Dendritic cell treated with granulocyte-macrophage colony-stimulating factor and Interleukin-4, amounts not matched to agents 40 ng/mL and 50 ng/mL, for 4 days (primary cell): ENCODE measurements around the gene NXPE2.
"Not testable (repeated sequence)": the region's sequence is repeated elsewhere in the genome, so short reads cannot be mapped to it uniquely, and the experiment has no call there.

ENCODE experiments used
- H3K27ac Mint-ChIP-seq: one replicate; pipeline ENCODE4 v1.8.0; 2022; ENCODE audit warnings: mild to moderate bottlenecking, mixed read lengths
- H3K27me3 Mint-ChIP-seq: one replicate; pipeline ENCODE4 v1.8.0; 2022; ENCODE audit warnings: mild to moderate bottlenecking, mixed read lengths
- H3K36me3 Mint-ChIP-seq: one replicate; pipeline ENCODE4 v1.8.0; 2022; ENCODE audit warnings: low read depth, mixed read lengths
- H3K4me1 Mint-ChIP-seq: one replicate; pipeline ENCODE4 v1.8.0; 2022; ENCODE audit warnings: low read depth, mixed read lengths
- H3K4me3 Mint-ChIP-seq: one replicate; pipeline ENCODE4 v1.8.0; 2022; ENCODE audit warnings: mild to moderate bottlenecking, moderate library complexity, mixed read lengths
- H3K9me3 Mint-ChIP-seq: one replicate; pipeline ENCODE4 v1.8.0; 2022; ENCODE audit warnings: mixed read lengths
- intact Hi-C: fragments of 100-400 bp; cut with micrococcal nuclease; formaldehyde crosslinking; loops from one replicate; pipeline ENCODE4 v1.15.0; 2022

NXPE2 gene

GRCh38 chr11:114678125-114679036, at the start of gene NXPE2:
Gene NXPE2 (plus strand): TSS chr11:114678527. CDS start chr11:114678576, 49 bp downstream.
- intact Hi-C loops: no loop called here
- Mint-ChIP-seq H3K9me3 (peaks cover 12% of the 10 kb centered on the region), H3K27me3 (no peaks in the 10 kb centered on the region), H3K27ac (no peak within 1 kb of the TSS), H3K36me3 (no peaks in the 10 kb centered on the region), H3K4me3 (no peak within 1 kb of the TSS), H3K4me1 (no peaks in the 10 kb centered on the region)

- H3K9me3 Mint-ChIP-seq, H3K4me3 Mint-ChIP-seq, H3K27me3 Mint-ChIP-seq, H3K36me3 Mint-ChIP-seq, intact Hi-C loops, H3K4me1 Mint-ChIP-seq, H3K27ac Mint-ChIP-seq: not testable (repeated sequence)
These were observed 46.8 kb upstream of the NXPE2 start for GRCh38 chr11:114631445-114631965.

- H3K9me3 Mint-ChIP-seq: peaks cover 23% of the 10 kb centered on the region
- H3K4me3 Mint-ChIP-seq, H3K27me3 Mint-ChIP-seq, intact Hi-C loops, H3K27ac Mint-ChIP-seq, H3K4me1 Mint-ChIP-seq, H3K36me3 Mint-ChIP-seq: not testable (repeated sequence)
These were observed 38.9 kb upstream of the NXPE2 start for GRCh38 chr11:114639440-114639839.

DNA sequence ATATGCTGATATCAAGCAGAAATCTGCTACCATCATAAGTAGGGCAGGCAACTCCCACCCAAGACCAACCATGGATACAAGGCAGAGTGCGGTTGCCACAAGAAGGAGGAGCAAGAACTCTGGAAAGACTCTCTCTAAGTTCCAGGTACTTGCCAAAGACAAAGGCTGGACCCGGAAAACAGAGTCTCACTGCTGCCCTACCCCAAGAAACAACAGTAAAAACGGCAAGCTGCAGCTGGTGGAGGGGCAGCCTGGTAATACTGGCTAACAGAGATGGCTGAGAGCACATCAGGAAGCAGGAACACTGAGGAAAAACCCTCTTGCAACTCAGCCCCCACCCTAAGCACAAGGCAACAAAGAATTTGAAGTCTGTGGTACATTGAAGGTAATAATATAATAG, 27.7 kb upstream of the NXPE2 start:
- Mint-ChIP-seq H3K27ac (no peak overlapping the region), H3K36me3 (no peaks in the 10 kb centered on the region), H3K4me1 (no peaks in the 10 kb centered on the region), H3K9me3 (peaks cover 26% of the 10 kb centered on the region), H3K4me3 (no peak overlapping the region), H3K27me3 (no peaks in the 10 kb centered on the region)
- intact Hi-C loops: no loop called here

DNA sequence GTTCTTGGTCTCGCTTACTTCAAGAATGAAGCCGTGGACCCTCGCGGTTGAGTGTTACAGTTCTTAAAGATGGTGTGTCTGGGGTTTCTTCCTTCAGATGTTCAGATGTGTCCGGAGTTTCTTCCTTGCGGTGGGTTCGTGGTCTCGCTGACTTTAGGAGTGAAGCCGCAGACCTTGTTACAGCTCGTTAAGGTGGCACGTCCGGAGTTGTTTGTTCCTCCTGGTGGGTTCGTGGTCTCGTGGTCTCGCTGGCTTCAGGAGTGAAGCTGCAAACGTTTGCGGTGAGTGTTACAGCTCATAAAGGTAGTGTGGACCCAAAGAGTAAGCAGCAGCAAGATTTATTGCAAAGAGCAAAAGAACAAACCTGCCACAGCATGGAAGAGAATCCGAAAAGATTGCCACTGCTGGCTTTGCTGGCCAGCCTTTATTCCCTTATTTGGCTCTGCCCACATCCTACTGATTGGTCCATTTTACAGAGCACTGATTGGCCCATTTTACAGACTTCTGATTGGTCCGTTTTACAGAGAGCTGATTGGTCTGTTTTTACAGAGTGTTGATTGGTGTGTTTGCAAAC, 27.1 kb upstream of the NXPE2 start:
- intact Hi-C loops: no loop called here
- Mint-ChIP-seq H3K27me3 (no peaks in the 10 kb centered on the region), H3K36me3 (no peaks in the 10 kb centered on the region), H3K4me1 (no peaks in the 10 kb centered on the region), H3K4me3 (no peak overlapping the region), H3K9me3 (peaks cover 26% of the 10 kb centered on the region), H3K27ac (no peak overlapping the region)

- no peaks in the 10 kb centered on the region for H3K27me3 Mint-ChIP-seq
- no peaks in the 10 kb centered on the region for H3K36me3 Mint-ChIP-seq
- H3K27ac Mint-ChIP-seq: no peak overlapping the region
- intact Hi-C loops: no loop called here
- H3K9me3 Mint-ChIP-seq: peaks cover 26% of the 10 kb centered on the region
- no peak overlapping the region for H3K4me3 Mint-ChIP-seq
- no peaks in the 10 kb centered on the region for H3K4me1 Mint-ChIP-seq
These were observed 25.2 kb upstream of the NXPE2 start for GRCh38 chr11:114653148-114653547.

DNA sequence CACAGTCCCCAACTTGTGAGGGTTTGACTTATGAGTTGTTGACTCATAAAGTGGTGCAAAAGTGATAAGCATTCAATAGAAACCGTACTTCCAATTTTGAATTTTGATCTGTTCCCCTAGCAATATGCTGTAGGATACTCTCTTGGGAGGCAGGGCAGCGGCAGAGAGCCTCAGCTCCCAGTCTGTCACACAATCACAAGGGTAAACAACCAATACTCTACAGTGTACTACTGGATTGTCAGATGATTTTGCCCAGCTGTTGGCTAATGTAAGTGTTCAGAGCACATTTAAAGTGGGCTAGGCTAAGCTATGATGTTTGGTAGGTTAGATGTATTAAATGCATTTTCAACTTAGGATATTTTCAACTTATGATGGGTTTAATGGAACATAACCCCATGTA, 13.7 kb upstream of the NXPE2 start:
- intact Hi-C loops: no loop called here
- Mint-ChIP-seq H3K4me3 (no peak overlapping the region), H3K27me3 (no peaks in the 10 kb centered on the region), H3K9me3 (no peaks in the 10 kb centered on the region), H3K27ac (no peak overlapping the region), H3K36me3 (no peaks in the 10 kb centered on the region), H3K4me1 (no peaks in the 10 kb centered on the region)

DNA sequence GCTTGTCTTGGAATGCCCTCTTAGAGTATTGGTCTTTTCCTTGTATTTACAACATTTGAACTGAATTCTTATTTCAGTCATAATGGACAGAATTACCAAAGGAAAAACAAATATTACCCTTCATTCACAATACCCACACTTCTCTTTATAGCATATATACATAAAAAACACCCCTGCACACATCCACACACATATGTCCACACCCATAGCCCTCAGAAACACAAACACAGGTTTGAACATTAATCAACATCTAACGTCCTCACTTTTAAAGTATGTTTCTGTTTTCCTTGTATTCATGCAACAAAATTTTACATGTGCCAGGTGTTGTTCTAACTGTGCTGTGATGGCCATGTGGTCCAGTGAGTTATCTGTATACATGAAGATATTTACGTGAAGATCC, 11.6 kb upstream of the NXPE2 start:
- Mint-ChIP-seq H3K4me3 (no peak overlapping the region), H3K27me3 (no peaks in the 10 kb centered on the region)

GRCh38 chr11:114668109-114668508, 10.2 kb upstream of the NXPE2 start:
- H3K9me3 Mint-ChIP-seq: peaks cover 16% of the 10 kb centered on the region
- H3K4me3 Mint-ChIP-seq: no peak overlapping the region
- no peak overlapping the region for H3K27ac Mint-ChIP-seq
- no peaks in the 10 kb centered on the region for H3K4me1 Mint-ChIP-seq
- H3K27me3 Mint-ChIP-seq: no peaks in the 10 kb centered on the region
- H3K36me3 Mint-ChIP-seq: no peaks in the 10 kb centered on the region
- intact Hi-C loops: no loop called here

More for the DNA sequence above, 11.6 kb upstream of the NXPE2 start:
- no peak overlapping the region for H3K27ac Mint-ChIP-seq
- no peaks in the 10 kb centered on the region for H3K36me3 Mint-ChIP-seq
- intact Hi-C loops: no loop called here
- no peaks in the 10 kb centered on the region for H3K4me1 Mint-ChIP-seq
- peaks cover 12% of the 10 kb centered on the region for H3K9me3 Mint-ChIP-seq

DNA sequence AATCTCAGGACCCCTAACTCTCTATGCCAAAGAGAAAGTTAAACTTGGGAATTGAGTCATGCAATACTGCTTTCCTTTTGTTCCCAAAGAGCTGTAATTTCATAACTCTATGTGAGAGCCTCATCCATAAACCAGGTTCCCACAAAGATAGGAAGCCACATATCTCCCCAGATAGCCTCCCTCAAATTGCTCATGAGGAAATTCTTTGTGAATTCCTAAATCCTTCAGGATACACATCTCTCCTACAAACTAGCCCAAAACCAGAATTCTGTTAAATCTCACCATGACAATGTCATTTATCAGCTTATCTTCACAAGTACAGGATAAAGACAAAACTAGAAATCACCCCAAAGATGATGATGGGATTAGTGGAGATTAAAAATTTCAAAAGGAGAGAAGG, 4.7 kb upstream of the NXPE2 start:
- intact Hi-C loops: no loop called here
- no peak overlapping the region for H3K27ac Mint-ChIP-seq
- H3K36me3 Mint-ChIP-seq: no peaks in the 10 kb centered on the region
- H3K27me3 Mint-ChIP-seq: no peaks in the 10 kb centered on the region
- peaks cover 16% of the 10 kb centered on the region for H3K9me3 Mint-ChIP-seq
- H3K4me3 Mint-ChIP-seq: no peak overlapping the region
- no peaks in the 10 kb centered on the region for H3K4me1 Mint-ChIP-seq

- Mint-ChIP-seq H3K4me1 (no peaks in the 10 kb centered on the region), H3K27ac (no peak overlapping the region), H3K4me3 (no peak overlapping the region), H3K36me3 (no peaks in the 10 kb centered on the region), H3K27me3 (no peaks in the 10 kb centered on the region), H3K9me3 (peaks cover 23% of the 10 kb centered on the region)
- intact Hi-C loops: no loop called here
These were observed 1.2 kb downstream of the NXPE2 start for GRCh38 chr11:114679505-114679904.

- H3K4me3 Mint-ChIP-seq: no peak overlapping the region
- H3K36me3 Mint-ChIP-seq: no peaks in the 10 kb centered on the region
- H3K27me3 Mint-ChIP-seq: no peaks in the 10 kb centered on the region
- H3K27ac Mint-ChIP-seq: no peak overlapping the region
- intact Hi-C loops: no loop called here
- H3K4me1 Mint-ChIP-seq: no peaks in the 10 kb centered on the region
- peaks cover 28% of the 10 kb centered on the region for H3K9me3 Mint-ChIP-seq
These were observed 4.7 kb downstream of the NXPE2 start for GRCh38 chr11:114683007-114683406.

DNA sequence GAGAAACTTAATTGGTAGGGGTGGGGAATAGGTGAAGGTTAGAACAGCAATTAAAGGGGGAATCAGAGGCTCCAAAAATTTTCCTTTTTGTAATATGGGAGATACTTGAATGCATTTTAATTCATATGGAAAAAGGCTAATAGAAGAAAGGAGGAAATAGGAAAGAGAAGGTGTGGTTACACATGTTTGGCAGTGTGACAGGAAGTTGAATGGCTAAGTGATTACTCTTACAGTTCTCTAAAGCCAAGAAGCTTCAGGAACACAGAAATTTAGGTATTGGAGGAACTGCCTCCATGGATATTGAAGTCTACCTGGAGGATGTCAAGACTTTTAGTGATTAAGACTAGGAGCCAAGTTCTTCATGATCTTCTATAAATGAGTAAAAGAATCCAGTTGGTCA, 6.3 kb downstream of the NXPE2 start:
- intact Hi-C loops: no loop called here
- H3K27me3 Mint-ChIP-seq: no peaks in the 10 kb centered on the region
- no peaks in the 10 kb centered on the region for H3K4me1 Mint-ChIP-seq
- no peaks in the 10 kb centered on the region for H3K36me3 Mint-ChIP-seq
- no peak overlapping the region for H3K27ac Mint-ChIP-seq
- peaks cover 27% of the 10 kb centered on the region for H3K9me3 Mint-ChIP-seq
- no peak overlapping the region for H3K4me3 Mint-ChIP-seq

GRCh38 chr11:114685097-114685496, 6.8 kb downstream of the NXPE2 start:
- no peaks in the 10 kb centered on the region for H3K36me3 Mint-ChIP-seq
- no peak overlapping the region for H3K4me3 Mint-ChIP-seq
- no peaks in the 10 kb centered on the region for H3K27me3 Mint-ChIP-seq
- H3K4me1 Mint-ChIP-seq: no peaks in the 10 kb centered on the region
- H3K27ac Mint-ChIP-seq: no peak overlapping the region
- peaks cover 23% of the 10 kb centered on the region for H3K9me3 Mint-ChIP-seq
- intact Hi-C loops: no loop called here
